Measurements from ENCODE around the gene RAD51AP2.

Gene RAD51AP2

DNA sequence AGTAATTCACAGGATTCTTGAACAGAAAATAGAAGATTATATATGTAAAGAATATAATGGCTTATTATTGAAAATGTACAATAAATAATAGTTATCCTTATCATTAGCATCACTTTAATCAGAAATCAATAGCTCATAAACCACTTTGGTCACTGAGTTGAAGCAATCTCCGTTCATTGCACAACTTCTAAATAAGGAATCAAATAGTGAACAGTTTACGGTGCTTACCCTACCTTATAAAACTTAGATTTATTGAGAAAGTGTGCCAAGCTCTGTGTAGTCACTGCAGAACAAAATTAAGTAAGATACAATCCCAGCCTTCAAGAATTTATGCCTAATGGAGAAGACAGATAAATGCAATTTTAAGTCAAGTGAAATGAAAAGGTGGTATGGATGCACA is 29.0 kb upstream of the RAD51AP2 start:
- ChIA-PET POLR2A (no interaction called here), CTCF (interaction anchor here (0.6 to 1.5 kb wide), 2 partner anchors 12 to 99 kb away, joined by 4 read pairs; no protein-coding TSS in a partner anchor)
- Histone ChIP-seq H3K36me3 (ENCODE audit: control insufficient read depth in 2 of 2, insufficient read depth in 1 of 2, low read length in 2 of 2) (no peaks in the 10 kb centered on the region), H3K27ac (ENCODE audit: extremely low read depth, low read depth, low read length) (no peak overlapping the region), H3K4me3 (ENCODE audit: low read depth, low read length) (no peak overlapping the region), H3K9me3 (ENCODE audit: control insufficient read depth, insufficient read depth, low read depth, low read length) (no peaks in the 10 kb centered on the region), H3K4me1 (ENCODE audit: control insufficient read depth, insufficient read depth, low read length) (no peaks in the 10 kb centered on the region)
- TF ChIP-seq, protein P1, sequence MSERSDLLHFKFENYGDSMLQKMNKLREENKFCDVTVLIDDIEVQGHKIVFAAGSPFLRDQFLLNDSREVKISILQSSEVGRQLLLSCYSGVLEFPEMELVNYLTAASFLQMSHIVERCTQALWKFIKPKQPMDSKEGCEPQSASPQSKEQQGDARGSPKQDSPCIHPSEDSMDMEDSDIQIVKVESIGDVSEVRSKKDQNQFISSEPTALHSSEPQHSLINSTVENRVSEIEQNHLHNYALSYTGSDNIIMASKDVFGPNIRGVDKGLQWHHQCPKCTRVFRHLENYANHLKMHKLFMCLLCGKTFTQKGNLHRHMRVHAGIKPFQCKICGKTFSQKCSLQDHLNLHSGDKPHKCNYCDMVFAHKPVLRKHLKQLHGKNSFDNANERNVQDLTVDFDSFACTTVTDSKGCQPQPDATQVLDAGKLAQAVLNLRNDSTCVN (tag by site-specific recombination; optimal IDR thresholded peaks at IDR 0.05), result no peak
- TF ChIP-seq KLF8 (tag by site-specific recombination; IDR thresholded peaks at IDR 0.05) (no peak), ZNF157 (tag by site-specific recombination; IDR thresholded peaks at IDR 0.05) (no peak), SCRT2 (tag by site-specific recombination; IDR thresholded peaks at IDR 0.05) (no peak), TCF7L2 (IDR thresholded peaks at IDR 0.05; ENCODE audit: borderline replicate concordance, low read depth, low read length) (no peak), ZFHX2 (tag by site-specific recombination; conservative IDR thresholded peaks at IDR 0.05) (no peak), ZIC2 (tag by site-specific recombination; IDR thresholded peaks at IDR 0.05) (no peak), ZNF112 (tag by site-specific recombination; IDR thresholded peaks at IDR 0.05) (no peak), GFI1B (tag by site-specific recombination; IDR thresholded peaks at IDR 0.05) (no peak), ZNF555 (tag by site-specific recombination; conservative IDR thresholded peaks at IDR 0.05) (no peak), ZFP69B (tag by site-specific recombination; IDR thresholded peaks at IDR 0.05) (no peak), ZNF571 (tag by site-specific recombination; IDR thresholded peaks at IDR 0.05) (no peak), FEZF1 (tag by site-specific recombination; IDR thresholded peaks at IDR 0.05) (no peak), ZNF19 (tag by site-specific recombination; IDR thresholded peaks at IDR 0.05; ENCODE audit: low read depth) (no peak), ZNF629 (tag by site-specific recombination; IDR thresholded peaks at IDR 0.05) (no peak), ZSCAN23 (tag by site-specific recombination; IDR thresholded peaks at IDR 0.05) (no peak)
- TF ChIP-seq, protein P2, sequence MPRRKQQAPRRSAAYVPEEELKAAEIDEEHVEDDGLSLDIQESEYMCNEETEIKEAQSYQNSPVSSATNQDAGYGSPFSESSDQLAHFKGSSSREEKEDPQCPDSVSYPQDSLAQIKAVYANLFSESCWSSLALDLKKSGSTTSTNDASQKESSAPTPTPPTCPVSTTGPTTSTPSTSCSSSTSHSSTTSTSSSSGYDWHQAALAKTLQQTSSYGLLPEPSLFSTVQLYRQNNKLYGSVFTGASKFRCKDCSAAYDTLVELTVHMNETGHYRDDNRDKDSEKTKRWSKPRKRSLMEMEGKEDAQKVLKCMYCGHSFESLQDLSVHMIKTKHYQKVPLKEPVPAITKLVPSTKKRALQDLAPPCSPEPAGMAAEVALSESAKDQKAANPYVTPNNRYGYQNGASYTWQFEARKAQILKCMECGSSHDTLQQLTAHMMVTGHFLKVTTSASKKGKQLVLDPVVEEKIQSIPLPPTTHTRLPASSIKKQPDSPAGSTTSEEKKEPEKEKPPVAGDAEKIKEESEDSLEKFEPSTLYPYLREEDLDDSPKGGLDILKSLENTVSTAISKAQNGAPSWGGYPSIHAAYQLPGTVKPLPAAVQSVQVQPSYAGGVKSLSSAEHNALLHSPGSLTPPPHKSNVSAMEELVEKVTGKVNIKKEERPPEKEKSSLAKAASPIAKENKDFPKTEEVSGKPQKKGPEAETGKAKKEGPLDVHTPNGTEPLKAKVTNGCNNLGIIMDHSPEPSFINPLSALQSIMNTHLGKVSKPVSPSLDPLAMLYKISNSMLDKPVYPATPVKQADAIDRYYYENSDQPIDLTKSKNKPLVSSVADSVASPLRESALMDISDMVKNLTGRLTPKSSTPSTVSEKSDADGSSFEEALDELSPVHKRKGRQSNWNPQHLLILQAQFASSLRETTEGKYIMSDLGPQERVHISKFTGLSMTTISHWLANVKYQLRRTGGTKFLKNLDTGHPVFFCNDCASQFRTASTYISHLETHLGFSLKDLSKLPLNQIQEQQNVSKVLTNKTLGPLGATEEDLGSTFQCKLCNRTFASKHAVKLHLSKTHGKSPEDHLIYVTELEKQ (tag by site-specific recombination; IDR thresholded peaks at IDR 0.05; ENCODE audit: borderline replicate concordance), result no peak
- TF ChIP-seq, protein P3, sequence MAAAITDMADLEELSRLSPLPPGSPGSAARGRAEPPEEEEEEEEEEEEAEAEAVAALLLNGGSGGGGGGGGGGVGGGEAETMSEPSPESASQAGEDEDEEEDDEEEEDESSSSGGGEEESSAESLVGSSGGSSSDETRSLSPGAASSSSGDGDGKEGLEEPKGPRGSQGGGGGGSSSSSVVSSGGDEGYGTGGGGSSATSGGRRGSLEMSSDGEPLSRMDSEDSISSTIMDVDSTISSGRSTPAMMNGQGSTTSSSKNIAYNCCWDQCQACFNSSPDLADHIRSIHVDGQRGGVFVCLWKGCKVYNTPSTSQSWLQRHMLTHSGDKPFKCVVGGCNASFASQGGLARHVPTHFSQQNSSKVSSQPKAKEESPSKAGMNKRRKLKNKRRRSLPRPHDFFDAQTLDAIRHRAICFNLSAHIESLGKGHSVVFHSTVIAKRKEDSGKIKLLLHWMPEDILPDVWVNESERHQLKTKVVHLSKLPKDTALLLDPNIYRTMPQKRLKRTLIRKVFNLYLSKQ (tag by site-specific recombination; IDR thresholded peaks at IDR 0.05; ENCODE audit: borderline replicate concordance), result no peak
- TF ChIP-seq, protein P4, sequence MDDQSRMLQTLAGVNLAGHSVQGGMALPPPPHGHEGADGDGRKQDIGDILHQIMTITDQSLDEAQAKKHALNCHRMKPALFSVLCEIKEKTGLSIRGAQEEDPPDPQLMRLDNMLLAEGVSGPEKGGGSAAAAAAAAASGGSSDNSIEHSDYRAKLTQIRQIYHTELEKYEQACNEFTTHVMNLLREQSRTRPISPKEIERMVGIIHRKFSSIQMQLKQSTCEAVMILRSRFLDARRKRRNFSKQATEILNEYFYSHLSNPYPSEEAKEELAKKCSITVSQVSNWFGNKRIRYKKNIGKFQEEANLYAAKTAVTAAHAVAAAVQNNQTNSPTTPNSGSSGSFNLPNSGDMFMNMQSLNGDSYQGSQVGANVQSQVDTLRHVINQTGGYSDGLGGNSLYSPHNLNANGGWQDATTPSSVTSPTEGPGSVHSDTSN (CRISPR knock-in tag; IDR thresholded peaks at IDR 0.05), result no peak
- TF ChIP-seq, protein P5, sequence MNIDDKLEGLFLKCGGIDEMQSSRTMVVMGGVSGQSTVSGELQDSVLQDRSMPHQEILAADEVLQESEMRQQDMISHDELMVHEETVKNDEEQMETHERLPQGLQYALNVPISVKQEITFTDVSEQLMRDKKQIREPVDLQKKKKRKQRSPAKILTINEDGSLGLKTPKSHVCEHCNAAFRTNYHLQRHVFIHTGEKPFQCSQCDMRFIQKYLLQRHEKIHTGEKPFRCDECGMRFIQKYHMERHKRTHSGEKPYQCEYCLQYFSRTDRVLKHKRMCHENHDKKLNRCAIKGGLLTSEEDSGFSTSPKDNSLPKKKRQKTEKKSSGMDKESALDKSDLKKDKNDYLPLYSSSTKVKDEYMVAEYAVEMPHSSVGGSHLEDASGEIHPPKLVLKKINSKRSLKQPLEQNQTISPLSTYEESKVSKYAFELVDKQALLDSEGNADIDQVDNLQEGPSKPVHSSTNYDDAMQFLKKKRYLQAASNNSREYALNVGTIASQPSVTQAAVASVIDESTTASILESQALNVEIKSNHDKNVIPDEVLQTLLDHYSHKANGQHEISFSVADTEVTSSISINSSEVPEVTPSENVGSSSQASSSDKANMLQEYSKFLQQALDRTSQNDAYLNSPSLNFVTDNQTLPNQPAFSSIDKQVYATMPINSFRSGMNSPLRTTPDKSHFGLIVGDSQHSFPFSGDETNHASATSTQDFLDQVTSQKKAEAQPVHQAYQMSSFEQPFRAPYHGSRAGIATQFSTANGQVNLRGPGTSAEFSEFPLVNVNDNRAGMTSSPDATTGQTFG (tag by site-specific recombination; IDR thresholded peaks at IDR 0.05; ENCODE audit: borderline replicate concordance), result no peak

Measured in HEK293 (cell line).